Body of pancreas (tissue), 4 donors: ENCODE data around the gene LRP1. TPM values are rescaled to one million over a fixed set of nuclear protein-coding genes. Genes with fewer than 3 reads are reported as not detected.

Experiments used
- ATAC-seq: fragments of 150-250 bp; one replicate; pipeline ENCODE4 v1.9.1; 2016
- DNase-seq, 4 donors: peaks; one replicate each; pipeline ENCODE4 v3.0.0-alpha.2; 2019
- H3K27ac ChIP-seq, 4 donors: fragments of 200-600 bp; sonication (generic); 1 replicate in 3 of 4; 2 replicates in 1 of 4; pipeline versions ENCODE4 v1.5.1 to v1.6.1; 2016 to 2019; ENCODE audit warnings: mild to moderate bottlenecking in 1 of 4, mixed read lengths in 1 of 4, moderate library complexity in 1 of 4
- H3K27me3 ChIP-seq, 2 donors: fragments of 200-600 bp; sonication (generic); one replicate each; pipeline ENCODE4 v1.6.0; 2016; ENCODE audit warnings: mild to moderate bottlenecking in 1 of 2
- H3K36me3 ChIP-seq, 2 donors: fragments of 200-600 bp; sonication (generic); replicated peaks in 1 of 2; 2 replicates each; pipeline ENCODE4 v1.5.1; 2016; ENCODE audit warnings: low read depth in 2 of 2; ENCODE audit not compliant: insufficient read depth in 1 of 2
- H3K4me1 ChIP-seq: fragments of 200-600 bp; sonication (generic); one replicate; pipeline ENCODE4 v1.6.0; 2016
- H3K4me3 ChIP-seq, 2 donors: fragments of 200-600 bp; sonication (generic); 1 replicate in 1 of 2; 2 replicates in 1 of 2; pipeline ENCODE4 v1.5.1; 2016 to 2019
- H3K9me3 ChIP-seq, 3 donors: fragments of 200-600 bp; sonication (generic); 1 replicate in 2 of 3; 2 replicates in 1 of 3; pipeline ENCODE4 v1.5.1; 2016
- POLR2A ChIP-seq, 3 donors: fragments of 450-650 bp; IDR thresholded peaks; one replicate each; pipeline ENCODE4 v1.6.1; 2016; ENCODE audit warnings: antibody characterized with exemption in 3 of 3, mild to moderate bottlenecking in 2 of 3
- WGBS, 2 donors: methylation state at CpG; one replicate each; pipeline ENCODE4 v1.1.5; 2017; 5-methylcytosine and 5-hydroxymethylcytosine counted together
- intact Hi-C: fragments of 100-400 bp; cut with DNase I; formaldehyde crosslinking; loops from one replicate; pipeline ENCODE4 v1.15.1; 2023
- total RNA-seq, 2 donors: library from RNA; depleted of rRNA; stranded (reverse); fragments of >200 nt; gene quantifications; one replicate each; pipeline ENCODE4 v1.1.0, GENCODE V29; 2016
- TF ChIP-seq, protein P1 (sequence below), 7 experiments: fragments of 450-650 bp in 4 of 7; fragments of 200-600 bp in 3 of 7; sonication (generic) in 3 of 7; IDR thresholded peaks; one replicate each; pipeline ENCODE4 v1.5.1; 2016 to 2019; ENCODE audit warnings: antibody characterized with exemption in 7 of 7

Gene LRP1
- total RNA-seq, 2 donors from 2014 or later, result 61.2 to 162 TPM

DNA sequence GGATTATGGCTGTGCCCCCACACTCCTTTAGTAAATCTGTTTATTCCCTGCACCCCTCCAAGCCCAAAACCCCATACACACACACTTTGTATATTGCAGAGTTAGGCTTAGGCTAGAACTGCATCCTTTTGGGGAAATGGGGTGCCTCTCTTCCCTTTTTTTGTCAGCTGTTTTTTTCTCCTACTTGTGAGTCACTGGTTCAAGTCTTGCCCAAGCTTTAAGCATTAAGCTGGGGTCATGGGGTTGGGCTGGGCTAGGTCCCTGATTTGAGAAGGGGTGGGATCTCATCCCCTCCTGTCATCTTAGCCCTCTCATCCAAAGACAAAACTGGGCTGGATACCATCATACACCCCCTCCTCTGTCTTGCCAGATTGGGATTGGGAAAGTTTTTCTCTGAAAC is 1.6 kb downstream of the LRP1 start:
- Histone ChIP-seq H3K9me3 (no peaks in the 10 kb centered on the region), H3K4me3 (peak overlapping the region in 1 of 2 donors; percentile 63), H3K27ac (peak overlapping the region in 3 of 4 donors; percentile 9 to 94 (median 33)), H3K4me1 (peaks cover 15% of the 10 kb centered on the region), H3K36me3 (no peaks in the 10 kb centered on the region), H3K27me3 (no peaks in the 10 kb centered on the region)
- intact Hi-C loops, result loop anchor here (5.0 kb wide), 1 partner anchor 47 kb away; no protein-coding TSS in a partner anchor
- TF ChIP-seq, protein P1, sequence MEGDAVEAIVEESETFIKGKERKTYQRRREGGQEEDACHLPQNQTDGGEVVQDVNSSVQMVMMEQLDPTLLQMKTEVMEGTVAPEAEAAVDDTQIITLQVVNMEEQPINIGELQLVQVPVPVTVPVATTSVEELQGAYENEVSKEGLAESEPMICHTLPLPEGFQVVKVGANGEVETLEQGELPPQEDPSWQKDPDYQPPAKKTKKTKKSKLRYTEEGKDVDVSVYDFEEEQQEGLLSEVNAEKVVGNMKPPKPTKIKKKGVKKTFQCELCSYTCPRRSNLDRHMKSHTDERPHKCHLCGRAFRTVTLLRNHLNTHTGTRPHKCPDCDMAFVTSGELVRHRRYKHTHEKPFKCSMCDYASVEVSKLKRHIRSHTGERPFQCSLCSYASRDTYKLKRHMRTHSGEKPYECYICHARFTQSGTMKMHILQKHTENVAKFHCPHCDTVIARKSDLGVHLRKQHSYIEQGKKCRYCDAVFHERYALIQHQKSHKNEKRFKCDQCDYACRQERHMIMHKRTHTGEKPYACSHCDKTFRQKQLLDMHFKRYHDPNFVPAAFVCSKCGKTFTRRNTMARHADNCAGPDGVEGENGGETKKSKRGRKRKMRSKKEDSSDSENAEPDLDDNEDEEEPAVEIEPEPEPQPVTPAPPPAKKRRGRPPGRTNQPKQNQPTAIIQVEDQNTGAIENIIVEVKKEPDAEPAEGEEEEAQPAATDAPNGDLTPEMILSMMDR (IDR thresholded peaks at IDR 0.05), result no peak
- TF ChIP-seq POLR2A (IDR thresholded peaks at IDR 0.05), result peak in 1 of 3 donors; percentile 19
- no peak for ATAC-seq
- DNase-seq, result peak in 1 of 4 donors; percentile 49

DNA sequence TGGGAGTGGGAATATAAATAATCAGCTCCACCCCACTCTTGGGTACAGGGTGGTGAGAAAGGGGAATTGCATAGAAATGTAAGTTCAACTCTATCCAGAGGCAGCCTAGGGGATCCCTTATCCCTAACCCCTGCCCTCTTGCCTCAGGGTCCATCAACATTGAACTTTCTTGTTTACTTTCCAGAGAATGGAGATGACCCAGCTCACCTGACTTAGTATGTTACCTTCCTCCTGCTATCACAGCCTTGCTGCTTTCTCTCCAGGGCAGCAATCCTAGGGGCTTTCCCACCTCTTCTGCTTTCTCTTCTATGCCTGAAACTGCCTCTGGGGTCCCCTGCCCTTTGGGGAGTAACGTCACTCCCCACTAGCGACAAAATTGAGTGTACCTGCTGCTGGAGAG is 2.7 kb downstream of the LRP1 start:
- intact Hi-C loops, result loop anchor here (5.0 kb wide), 1 partner anchor 46 kb away; no protein-coding TSS in a partner anchor
- no peak for TF ChIP-seq POLR2A (IDR thresholded peaks at IDR 0.05)
- TF ChIP-seq, protein P1 (IDR thresholded peaks at IDR 0.05), result no peak
- DNase-seq (no peak), ATAC-seq (no peak)
- Histone ChIP-seq H3K27me3 (no peaks in the 10 kb centered on the region), H3K9me3 (no peaks in the 10 kb centered on the region), H3K27ac (no peak overlapping the region), H3K4me3 (no peak overlapping the region), H3K36me3 (no peaks in the 10 kb centered on the region), H3K4me1 (peaks cover 15% of the 10 kb centered on the region)
- WGBS, 2 donors, result 70 to 76% methylated on average over 2 of the region's 2 CpGs

DNA sequence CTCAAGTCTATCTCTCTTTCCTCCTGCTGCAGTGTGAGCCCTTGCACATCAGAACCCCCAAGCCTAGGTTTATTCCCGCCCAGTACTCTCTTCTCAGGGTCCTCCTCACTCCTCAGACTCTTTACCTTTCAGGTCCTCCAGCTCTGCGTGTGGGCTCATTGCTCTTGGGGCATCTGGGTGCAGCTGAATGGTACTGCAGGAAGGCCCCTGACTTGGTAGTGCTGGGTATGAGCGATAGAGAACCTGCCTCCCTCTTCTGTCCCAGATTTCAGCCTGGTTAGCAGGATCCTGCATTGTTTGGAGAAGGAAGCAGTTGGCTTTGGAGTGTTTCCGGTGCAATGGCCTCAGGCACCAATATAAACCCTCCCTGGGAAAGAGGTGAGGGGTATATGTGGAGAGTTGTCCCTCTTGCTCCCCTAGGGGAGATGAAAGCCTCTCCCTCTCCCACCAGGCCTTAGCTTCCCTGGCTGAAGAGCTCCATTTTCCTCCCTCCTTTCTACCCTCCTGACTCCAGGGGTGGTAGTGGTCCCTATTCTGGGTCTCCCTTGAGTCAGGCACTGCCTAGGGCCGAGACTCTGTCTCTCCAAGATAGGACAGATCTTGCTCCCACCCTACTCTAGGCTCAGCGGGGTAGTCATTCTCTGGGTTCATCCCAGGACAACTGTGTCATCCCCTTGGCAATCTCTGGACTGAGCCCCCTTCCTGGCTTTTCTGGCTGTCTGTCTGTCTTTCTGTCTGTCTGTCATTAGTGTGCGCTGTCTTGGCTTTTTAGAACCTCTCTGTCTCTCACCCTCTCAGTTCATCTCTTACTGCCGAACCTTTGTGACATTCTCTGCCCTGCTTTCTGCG is 3.8 kb downstream of the LRP1 start:
- Histone ChIP-seq H3K27ac (peak overlapping the region in 1 of 4 donors; percentile 11), H3K36me3 (no peaks in the 10 kb centered on the region), H3K27me3 (no peaks in the 10 kb centered on the region), H3K4me3 (no peak overlapping the region), H3K4me1 (peaks cover 8% of the 10 kb centered on the region), H3K9me3 (no peaks in the 10 kb centered on the region)
- ATAC-seq, result no peak
- 68 to 75% methylated on average over 9 of the region's 9 CpGs for WGBS, 2 donors
- no peak for DNase-seq
- TF ChIP-seq POLR2A (IDR thresholded peaks at IDR 0.05), result no peak
- TF ChIP-seq, protein P1 (IDR thresholded peaks at IDR 0.05), result no peak
- intact Hi-C loops, result loop anchor here (5.0 kb wide), 1 partner anchor 45 kb away; no protein-coding TSS in a partner anchor

DNA sequence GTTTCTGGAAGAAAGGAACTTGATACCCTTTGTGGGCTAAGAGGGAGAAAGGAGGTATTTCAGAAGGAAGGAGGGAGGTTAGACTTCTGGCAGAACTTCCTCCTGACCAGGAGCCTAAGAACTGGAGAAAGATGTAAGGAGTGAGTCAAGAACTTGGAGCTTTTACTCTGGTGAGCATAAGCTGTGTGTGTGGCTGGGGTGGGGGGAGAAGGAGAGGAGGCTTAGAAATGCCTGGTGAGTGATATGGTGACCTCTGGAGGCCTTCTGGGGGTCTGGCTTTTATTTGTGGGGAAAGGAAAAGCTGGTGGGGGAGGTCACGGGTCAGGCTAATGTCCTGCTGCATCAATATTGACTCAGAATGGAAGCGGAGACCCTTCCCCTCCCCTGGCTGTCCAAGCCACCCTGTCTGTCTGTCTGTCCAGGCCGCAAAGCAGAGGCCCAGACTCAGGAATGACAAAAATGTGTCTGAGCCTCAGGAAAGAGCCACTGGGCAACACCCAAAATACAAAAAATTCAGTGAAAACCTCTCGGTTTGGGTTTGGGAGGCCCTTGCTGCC is 4.8 kb downstream of the LRP1 start:
- ATAC-seq (no peak), DNase-seq (no peak)
- intact Hi-C loops, result loop anchor here (5.0 kb wide), 1 partner anchor 44 kb away; no protein-coding TSS in a partner anchor
- Histone ChIP-seq H3K9me3 (no peaks in the 10 kb centered on the region), H3K4me1 (peaks cover 7% of the 10 kb centered on the region), H3K27me3 (no peaks in the 10 kb centered on the region), H3K36me3 (no peaks in the 10 kb centered on the region), H3K27ac (peak overlapping the region in 1 of 4 donors; percentile 11), H3K4me3 (no peak overlapping the region)
- 63 to 70% methylated on average over 4 of the region's 4 CpGs for WGBS, 2 donors
- TF ChIP-seq POLR2A (IDR thresholded peaks at IDR 0.05), result no peak
- TF ChIP-seq, protein P1 (IDR thresholded peaks at IDR 0.05), result no peak
